Measurements from ENCODE around the gene SCUBE1.

The SCUBE1 gene

GRCh38 chr22:43253839-43254238, 89.3 kb downstream of the SCUBE1 start:
- DNase-seq, result no peak

- DNase-seq, result no peak
These were observed 90.9 kb downstream of the SCUBE1 start for GRCh38 chr22:43252319-43252718.

- DNase-seq, result no peak
These were observed 93.2 kb downstream of the SCUBE1 start for GRCh38 chr22:43249789-43250471.

- no peak for DNase-seq
These were observed 95.5 kb downstream of the SCUBE1 start for GRCh38 chr22:43247546-43248260.

GRCh38 chr22:43246188-43246587, 97.0 kb downstream of the SCUBE1 start:
- no peak for DNase-seq

- no peak for DNase-seq
These were observed 97.5 kb downstream of the SCUBE1 start for GRCh38 chr22:43245717-43246116.

- DNase-seq, result no peak
These were observed 98.2 kb downstream of the SCUBE1 start for GRCh38 chr22:43244803-43245527.

- DNase-seq, result no peak
These were observed 98.8 kb downstream of the SCUBE1 start for GRCh38 chr22:43244402-43244801.

- DNase-seq, result no peak
These were observed 99.8 kb downstream of the SCUBE1 start for GRCh38 chr22:43243324-43243723.

GRCh38 chr22:43242627-43243026, 100.5 kb downstream of the SCUBE1 start:
- no peak for DNase-seq

GRCh38 chr22:43241699-43242386, 101.3 kb downstream of the SCUBE1 start:
- DNase-seq, result no peak

GRCh38 chr22:43241138-43241597, 102.0 kb downstream of the SCUBE1 start:
- no peak for DNase-seq

- DNase-seq, result no peak
These were observed 102.6 kb downstream of the SCUBE1 start for GRCh38 chr22:43240614-43241013.

- DNase-seq, result no peak
These were observed 103.2 kb downstream of the SCUBE1 start for GRCh38 chr22:43239956-43240355.

- DNase-seq, result no peak
These were observed 103.9 kb downstream of the SCUBE1 start for GRCh38 chr22:43239193-43239780.

- DNase-seq, result no peak
These were observed 104.6 kb downstream of the SCUBE1 start for GRCh38 chr22:43238526-43239006.

GRCh38 chr22:43237280-43237679, 105.9 kb downstream of the SCUBE1 start:
- no peak for DNase-seq

GRCh38 chr22:43236411-43237166, 106.6 kb downstream of the SCUBE1 start:
- no peak for DNase-seq

GRCh38 chr22:43235445-43236409, 107.4 kb downstream of the SCUBE1 start:
- DNase-seq, result no peak

- DNase-seq, result no peak
These were observed 108.7 kb downstream of the SCUBE1 start for GRCh38 chr22:43234264-43234988.
